Loucy (cell line): ENCODE data around the gene UBASH3A.

Experiments
- H2AFZ ChIP-seq: fragments of 200-600 bp; sonication (generic); 2 replicates; pipeline ENCODE4 v1.6.0; 2016; ENCODE audit warnings: antibody characterized with exemption, mild to moderate bottlenecking, low read length, moderate library complexity
- H3F3A ChIP-seq: fragments of 200-600 bp; 2 replicates; pipeline ENCODE4 v1.6.0; 2016; ENCODE audit warnings: antibody characterized with exemption, low read depth, mild to moderate bottlenecking
- H3K27me3 ChIP-seq: fragments of 200-600 bp; sonication (generic); 2 replicates; pipeline ENCODE4 v1.6.1; 2014; ENCODE audit warnings: low read length, mild to moderate bottlenecking; ENCODE audit not compliant: insufficient read depth, poor library complexity, severe bottlenecking
- H3K36me3 ChIP-seq: fragments of 200-600 bp; sonication (generic); 2 replicates; pipeline ENCODE4 v1.6.1; 2016; ENCODE audit warnings: low read length; ENCODE audit not compliant: insufficient read depth
- H3K4me1 ChIP-seq: fragments of 200-600 bp; sonication (generic); 2 replicates; pipeline ENCODE4 v1.5.1; 2014; ENCODE audit warnings: low read length, mild to moderate bottlenecking; ENCODE audit not compliant: insufficient read depth, poor library complexity, severe bottlenecking
- H3K4me2 ChIP-seq: fragments of 200-600 bp; sonication (generic); 2 replicates; pipeline ENCODE4 v1.6.0; 2014; ENCODE audit warnings: antibody characterized with exemption, low read length, low read depth, mild to moderate bottlenecking; ENCODE audit not compliant: poor library complexity, severe bottlenecking
- H3K4me3 ChIP-seq: fragments of 200-600 bp; sonication (generic); 2 replicates; pipeline ENCODE4 v1.5.1; 2014; ENCODE audit warnings: low read length, mild to moderate bottlenecking, mixed read lengths; ENCODE audit not compliant: poor library complexity, severe bottlenecking
- H3K79me2 ChIP-seq: fragments of 200-600 bp; sonication (generic); 2 replicates; pipeline ENCODE4 v1.6.1; 2014; ENCODE audit warnings: low read length; ENCODE audit not compliant: insufficient read depth
- H3K9ac ChIP-seq: fragments of 200-600 bp; sonication (generic); 2 replicates; pipeline ENCODE4 v1.6.0; 2014; ENCODE audit warnings: mild to moderate bottlenecking, low read depth, low read length, moderate library complexity; ENCODE audit not compliant: poor library complexity, severe bottlenecking
- H3K9me2 ChIP-seq: fragments of 200-600 bp; sonication (generic); replicated peaks from 2 replicates; pipeline ENCODE4 v1.6.1; 2016; ENCODE audit warnings: low read depth, low read length, mixed read lengths
- H3K9me3 ChIP-seq: fragments of 200-600 bp; sonication (generic); 2 replicates; pipeline ENCODE4 v1.6.1; 2014; ENCODE audit warnings: mild to moderate bottlenecking, antibody characterized with exemption, low read length, low read depth; ENCODE audit not compliant: insufficient read depth
- H4K20me1 ChIP-seq: fragments of 200-600 bp; sonication (generic); 2 replicates; pipeline ENCODE4 v1.6.0; 2014; ENCODE audit warnings: antibody characterized with exemption, low read length, mild to moderate bottlenecking; ENCODE audit not compliant: insufficient read depth, poor library complexity, severe bottlenecking
- EZH2phosphoT487 ChIP-seq: fragments of 200-600 bp; IDR thresholded peaks from 2 replicates; pipeline ENCODE4 v1.6.1; 2018; ENCODE audit warnings: antibody characterized with exemption, mild to moderate bottlenecking, moderate library complexity, borderline replicate concordance
- TF ChIP-seq, protein P1 (sequence below): fragments of 200-600 bp; sonication (generic); conservative IDR thresholded peaks from 2 replicates; pipeline ENCODE4 v1.5.1; 2014; ENCODE audit warnings: mild to moderate bottlenecking, antibody characterized with exemption, low read length

UBASH3A gene

DNA sequence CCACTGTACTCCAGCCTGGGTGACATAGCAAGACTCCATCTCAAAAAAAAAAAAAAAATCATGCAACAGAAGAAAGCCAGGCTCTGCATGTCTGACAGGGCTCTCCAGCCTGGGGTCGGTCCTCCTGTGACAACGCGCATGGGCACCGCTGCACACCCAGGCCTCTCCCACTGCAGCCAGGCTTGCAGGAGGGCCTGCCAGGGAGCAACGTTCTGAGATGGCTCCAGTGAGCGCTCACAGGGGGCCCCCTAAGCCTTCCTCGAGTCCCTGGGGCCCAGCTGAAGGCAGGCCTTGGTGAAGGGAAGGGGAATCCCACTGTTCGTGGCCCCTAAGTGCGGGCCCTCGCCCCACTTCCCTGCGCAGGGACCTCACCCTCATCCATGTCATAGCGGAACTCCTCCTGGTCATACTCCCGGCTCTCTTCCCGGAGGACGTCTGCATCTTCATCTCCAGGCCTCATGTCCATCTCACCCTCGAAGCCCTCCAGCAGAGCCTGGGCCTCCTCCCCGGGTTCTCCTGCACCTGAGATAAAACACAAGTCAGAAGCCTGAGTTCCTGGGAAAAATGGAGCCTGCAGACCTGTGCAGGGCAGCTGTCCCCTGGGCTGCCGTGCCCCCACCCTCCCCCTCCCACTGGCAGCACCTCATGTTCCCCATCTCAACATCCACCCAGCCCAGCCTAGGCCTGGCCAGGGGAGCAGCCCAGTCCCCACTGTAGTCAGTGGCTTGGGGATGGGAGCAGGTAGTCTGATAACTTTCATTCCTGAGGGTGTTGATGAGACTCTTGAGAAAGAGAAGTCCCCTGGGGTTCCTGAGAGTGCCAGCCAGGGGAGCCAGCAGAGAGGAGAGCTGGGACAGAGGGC lies 72.1 kb downstream of the UBASH3A start:
- no peak for TF ChIP-seq EZH2phosphoT487
- TF ChIP-seq, protein P1, sequence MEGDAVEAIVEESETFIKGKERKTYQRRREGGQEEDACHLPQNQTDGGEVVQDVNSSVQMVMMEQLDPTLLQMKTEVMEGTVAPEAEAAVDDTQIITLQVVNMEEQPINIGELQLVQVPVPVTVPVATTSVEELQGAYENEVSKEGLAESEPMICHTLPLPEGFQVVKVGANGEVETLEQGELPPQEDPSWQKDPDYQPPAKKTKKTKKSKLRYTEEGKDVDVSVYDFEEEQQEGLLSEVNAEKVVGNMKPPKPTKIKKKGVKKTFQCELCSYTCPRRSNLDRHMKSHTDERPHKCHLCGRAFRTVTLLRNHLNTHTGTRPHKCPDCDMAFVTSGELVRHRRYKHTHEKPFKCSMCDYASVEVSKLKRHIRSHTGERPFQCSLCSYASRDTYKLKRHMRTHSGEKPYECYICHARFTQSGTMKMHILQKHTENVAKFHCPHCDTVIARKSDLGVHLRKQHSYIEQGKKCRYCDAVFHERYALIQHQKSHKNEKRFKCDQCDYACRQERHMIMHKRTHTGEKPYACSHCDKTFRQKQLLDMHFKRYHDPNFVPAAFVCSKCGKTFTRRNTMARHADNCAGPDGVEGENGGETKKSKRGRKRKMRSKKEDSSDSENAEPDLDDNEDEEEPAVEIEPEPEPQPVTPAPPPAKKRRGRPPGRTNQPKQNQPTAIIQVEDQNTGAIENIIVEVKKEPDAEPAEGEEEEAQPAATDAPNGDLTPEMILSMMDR, result no peak
- peaks cover 38% of the 10 kb centered on the region for H3K4me1 ChIP-seq
- H3K4me3 ChIP-seq, result no peak overlapping the region
- no peak overlapping the region for H2AFZ ChIP-seq
- no peaks in the 10 kb centered on the region for H4K20me1 ChIP-seq
- H3K4me2 ChIP-seq, result no peak overlapping the region
- no peaks in the 10 kb centered on the region for H3K79me2 ChIP-seq
- no peaks in the 10 kb centered on the region for H3K36me3 ChIP-seq
- H3F3A ChIP-seq, result no peaks in the 10 kb centered on the region
- no peaks in the 10 kb centered on the region for H3K9me2 ChIP-seq
- H3K9me3 ChIP-seq, result no peaks in the 10 kb centered on the region
- no peak overlapping the region for H3K9ac ChIP-seq
- H3K27me3 ChIP-seq, result no peaks in the 10 kb centered on the region

GRCh38 chr21:42476388-42477331 lies 73.0 kb downstream of the UBASH3A start:
- H3K4me3 ChIP-seq, result no peak overlapping the region
- no peak overlapping the region for H3K9ac ChIP-seq
- peaks cover 35% of the 10 kb centered on the region for H3K4me1 ChIP-seq
- H3F3A ChIP-seq, result no peaks in the 10 kb centered on the region
- H3K27me3 ChIP-seq, result no peaks in the 10 kb centered on the region
- no peaks in the 10 kb centered on the region for H3K9me2 ChIP-seq
- TF ChIP-seq EZH2phosphoT487, result no peak
- TF ChIP-seq, protein P1, result no peak
- no peaks in the 10 kb centered on the region for H3K79me2 ChIP-seq
- H4K20me1 ChIP-seq, result no peaks in the 10 kb centered on the region
- no peak overlapping the region for H2AFZ ChIP-seq
- H3K4me2 ChIP-seq, result no peak overlapping the region
- no peaks in the 10 kb centered on the region for H3K9me3 ChIP-seq
- H3K36me3 ChIP-seq, result no peaks in the 10 kb centered on the region

- Histone ChIP-seq H3K79me2 (no peaks in the 10 kb centered on the region), H3K27me3 (no peaks in the 10 kb centered on the region), H3K4me1 (peaks cover 21% of the 10 kb centered on the region), H3K9me2 (no peaks in the 10 kb centered on the region), H3K4me3 (no peak overlapping the region), H2AFZ (no peak overlapping the region), H4K20me1 (no peaks in the 10 kb centered on the region), H3K9ac (no peak overlapping the region), H3K4me2 (no peak overlapping the region), H3K36me3 (no peaks in the 10 kb centered on the region), H3K9me3 (no peaks in the 10 kb centered on the region), H3F3A (no peaks in the 10 kb centered on the region)
- no peak for TF ChIP-seq EZH2phosphoT487
- TF ChIP-seq, protein P1, result no peak
Observed at GRCh38 chr21:42478504-42478903, 74.8 kb downstream of the UBASH3A start.
